A673 (cell line): ENCODE results near the gene MAML3. TPM values are rescaled to one million over a fixed set of nuclear protein-coding genes. Genes with fewer than 3 reads are reported as not detected.

ENCODE experiments used
- BruUV-seq: library from RNA; stranded (reverse); fragments of 400-500 nt; replicated peaks from 2 replicates; lab custom pipeline; 2021; lab: Mats Ljungman, UMichigan
- CTCF ChIA-PET: fragments of 300-600 bp; sonication (Branson Sonifier 250); formaldehyde crosslinking; loops from one replicate; lab custom pipeline; 2022; ENCODE audit warnings: antibody characterized with exemption; lab: Charles Lee
- POLR2A ChIA-PET: fragments of 300-600 bp; sonication (Branson Sonifier 250); formaldehyde crosslinking; loops from one replicate; lab custom pipeline; 2022; ENCODE audit warnings: antibody characterized with exemption; ENCODE audit not compliant: low non-redundant PET; lab: Charles Lee
- DNase-seq: peaks from one replicate; pipeline ENCODE4 v3.0.0-alpha.2; 2015; ENCODE audit warnings: low spot score
- H3K27ac ChIP-seq: fragments of 200-600 bp; sonication (generic); 2 replicates; pipeline ENCODE4 v1.5.1; 2016; ENCODE audit warnings: mixed run types, low read depth, mild to moderate bottlenecking, mixed read lengths, antibody characterized with exemption, low read length; ENCODE audit not compliant: poor library complexity, severe bottlenecking
- H3K27me3 ChIP-seq: fragments of 200-600 bp; sonication (generic); replicated peaks from 2 replicates; pipeline ENCODE4 v1.6.1; 2017; ENCODE audit warnings: mixed run types, low read depth, mild to moderate bottlenecking, mixed read lengths, antibody characterized with exemption, low read length; ENCODE audit not compliant: insufficient read depth, poor library complexity
- H3K36me3 ChIP-seq: fragments of 200-600 bp; sonication (generic); 2 replicates; pipeline ENCODE4 v1.6.1; 2016; ENCODE audit warnings: mixed run types, mild to moderate bottlenecking, mixed read lengths, antibody characterized with exemption, low read length; ENCODE audit not compliant: insufficient read depth, poor library complexity, severe bottlenecking
- H3K4me1 ChIP-seq: fragments of 200-600 bp; sonication (generic); 2 replicates; pipeline ENCODE4 v1.6.1; 2017; ENCODE audit warnings: mixed run types, mild to moderate bottlenecking, mixed read lengths, antibody characterized with exemption, low read length; ENCODE audit not compliant: insufficient read depth, poor library complexity, severe bottlenecking
- H3K4me3 ChIP-seq: fragments of 200-600 bp; sonication (generic); 2 replicates; pipeline ENCODE4 v1.5.1; 2016; ENCODE audit warnings: low read depth, mixed run types, mild to moderate bottlenecking, mixed read lengths, low read length; ENCODE audit not compliant: poor library complexity, severe bottlenecking
- H3K9me3 ChIP-seq: fragments of 200-600 bp; sonication (generic); 2 replicates; pipeline ENCODE4 v1.6.1; 2016; ENCODE audit warnings: mixed run types, low read depth, mild to moderate bottlenecking, mixed read lengths, antibody characterized with exemption, low read length; ENCODE audit not compliant: poor library complexity, severe bottlenecking
- EZH2 ChIP-seq: fragments of 200-600 bp; sonication (generic); IDR thresholded peaks from 2 replicates; pipeline ENCODE4 v1.6.1; 2017; ENCODE audit warnings: borderline replicate concordance, low read depth, mild to moderate bottlenecking, mixed read lengths, antibody characterized with exemption, low read length; ENCODE audit not compliant: poor library complexity, severe bottlenecking
- intact Hi-C: fragments of 100-400 bp; cut with micrococcal nuclease; formaldehyde crosslinking; loops from one replicate; pipeline ENCODE4 v1.10.0; 2022; ENCODE audit not compliant: unreplicated experiment
- total RNA-seq: library from RNA; stranded (reverse); gene quantifications from 2 replicates; pipeline ENCODE4 v1.2.3, GENCODE V29; 2021
- TF ChIP-seq, protein P1 (sequence below): fragments of 300-800, 200-600 bp; sonication (generic); conservative IDR thresholded peaks from 2 replicates; pipeline ENCODE4 v1.5.1; 2017; ENCODE audit warnings: low read depth, mild to moderate bottlenecking, antibody characterized with exemption, low read length, moderate library complexity, mixed read lengths

MAML3 gene
- total RNA-seq, 1 experiment from 2014 or later: 3.7 TPM

- CTCF ChIA-PET: no interaction called here
- no peak overlapping the region for H3K27ac ChIP-seq
- peaks cover 33% of the 10 kb centered on the region for H3K4me1 ChIP-seq
- DNase-seq: peak; percentile 42
- H3K27me3 ChIP-seq: no peaks in the 10 kb centered on the region
- H3K36me3 ChIP-seq: no peaks in the 10 kb centered on the region
- no peaks in the 10 kb centered on the region for H3K9me3 ChIP-seq
- intact Hi-C loops: no loop called here
- H3K4me3 ChIP-seq: no peak overlapping the region
- TF ChIP-seq EZH2: no peak
- TF ChIP-seq, protein P1, sequence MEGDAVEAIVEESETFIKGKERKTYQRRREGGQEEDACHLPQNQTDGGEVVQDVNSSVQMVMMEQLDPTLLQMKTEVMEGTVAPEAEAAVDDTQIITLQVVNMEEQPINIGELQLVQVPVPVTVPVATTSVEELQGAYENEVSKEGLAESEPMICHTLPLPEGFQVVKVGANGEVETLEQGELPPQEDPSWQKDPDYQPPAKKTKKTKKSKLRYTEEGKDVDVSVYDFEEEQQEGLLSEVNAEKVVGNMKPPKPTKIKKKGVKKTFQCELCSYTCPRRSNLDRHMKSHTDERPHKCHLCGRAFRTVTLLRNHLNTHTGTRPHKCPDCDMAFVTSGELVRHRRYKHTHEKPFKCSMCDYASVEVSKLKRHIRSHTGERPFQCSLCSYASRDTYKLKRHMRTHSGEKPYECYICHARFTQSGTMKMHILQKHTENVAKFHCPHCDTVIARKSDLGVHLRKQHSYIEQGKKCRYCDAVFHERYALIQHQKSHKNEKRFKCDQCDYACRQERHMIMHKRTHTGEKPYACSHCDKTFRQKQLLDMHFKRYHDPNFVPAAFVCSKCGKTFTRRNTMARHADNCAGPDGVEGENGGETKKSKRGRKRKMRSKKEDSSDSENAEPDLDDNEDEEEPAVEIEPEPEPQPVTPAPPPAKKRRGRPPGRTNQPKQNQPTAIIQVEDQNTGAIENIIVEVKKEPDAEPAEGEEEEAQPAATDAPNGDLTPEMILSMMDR: no peak
- BruUV-seq: no TSS peak
- POLR2A ChIA-PET: no interaction called here
Observed at GRCh38 chr4:139908636-139909437, 245.1 kb downstream of the MAML3 start.

DNA sequence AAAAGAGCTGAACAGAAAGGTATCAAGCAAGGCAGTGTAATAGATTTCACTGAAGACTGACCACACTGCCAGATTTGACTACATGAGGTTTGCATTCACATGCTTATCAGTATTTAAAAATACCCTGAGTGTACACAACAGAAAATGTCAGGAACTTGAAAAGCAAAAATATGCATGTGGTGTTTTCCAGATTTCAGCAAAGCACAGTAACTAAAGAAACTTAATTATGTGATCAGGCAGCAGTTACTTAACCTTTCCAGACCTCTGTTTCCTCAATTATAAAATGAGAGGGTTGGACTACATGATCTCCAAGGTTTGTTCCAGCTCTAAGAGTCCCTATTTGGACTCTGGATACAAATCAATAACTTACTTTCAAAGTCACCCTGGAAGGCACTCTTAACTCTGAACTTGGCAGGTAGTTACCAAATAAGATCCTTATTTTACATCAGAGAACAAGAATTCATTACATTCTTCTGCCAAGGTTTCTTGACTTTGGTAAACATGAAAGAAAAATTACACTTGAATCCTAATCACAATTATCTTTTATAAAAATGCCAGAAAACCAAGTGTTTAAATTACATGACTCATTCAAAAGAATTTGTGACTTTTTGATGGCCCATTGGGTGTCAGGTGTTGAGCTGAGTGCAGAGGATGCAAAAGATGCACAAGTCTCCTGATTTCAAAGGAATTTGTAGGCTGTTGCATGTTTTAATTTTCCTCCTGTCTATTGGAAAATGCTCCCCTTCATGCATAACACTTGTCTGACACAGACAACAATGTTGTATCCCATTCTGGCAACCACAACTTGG is 246.8 kb downstream of the MAML3 start:
- no peaks in the 10 kb centered on the region for H3K9me3 ChIP-seq
- POLR2A ChIA-PET: no interaction called here

DNA sequence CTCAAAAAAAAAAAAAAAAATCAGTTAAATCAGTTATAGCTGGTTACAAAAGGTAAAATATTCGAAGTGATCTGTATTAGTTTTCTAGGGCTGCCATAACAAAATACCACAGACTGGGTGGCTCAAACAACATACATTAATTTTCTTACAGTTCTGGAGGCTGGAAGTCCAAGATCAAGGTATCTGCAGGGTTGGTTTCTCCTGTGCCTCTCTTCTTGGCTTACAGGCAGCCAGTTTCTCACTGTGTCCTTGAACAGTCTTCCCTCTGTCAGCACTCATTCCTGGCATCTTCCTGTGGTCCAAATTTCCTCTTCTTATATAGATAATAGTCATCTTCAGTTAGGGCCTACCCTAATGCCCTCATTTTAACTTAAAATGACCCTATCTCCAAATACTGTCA is 248.5 kb downstream of the MAML3 start:
- no peak overlapping the region for H3K27ac ChIP-seq
- no peaks in the 10 kb centered on the region for H3K27me3 ChIP-seq
- no peak overlapping the region for H3K4me3 ChIP-seq
- DNase-seq: no peak
- H3K36me3 ChIP-seq: no peaks in the 10 kb centered on the region
- TF ChIP-seq EZH2: no peak
- TF ChIP-seq, protein P1: no peak
- BruUV-seq: no TSS peak
- intact Hi-C loops: no loop called here
- H3K4me1 ChIP-seq: peaks cover 27% of the 10 kb centered on the region
- CTCF ChIA-PET: no interaction called here
- POLR2A ChIA-PET: interaction anchor here (0.6 kb wide), 1 partner anchor 60 kb away, joined by 5 read pairs; no protein-coding TSS in a partner anchor
- H3K9me3 ChIP-seq: no peaks in the 10 kb centered on the region

More for the DNA sequence above, 246.8 kb downstream of the MAML3 start:
- H3K36me3 ChIP-seq: no peaks in the 10 kb centered on the region
- intact Hi-C loops: no loop called here
- BruUV-seq: no TSS peak
- CTCF ChIA-PET: no interaction called here
- no peaks in the 10 kb centered on the region for H3K27me3 ChIP-seq
- H3K27ac ChIP-seq: no peak overlapping the region
- peaks cover 27% of the 10 kb centered on the region for H3K4me1 ChIP-seq
- DNase-seq: no peak
- no peak for TF ChIP-seq EZH2
- TF ChIP-seq, protein P1: no peak
- H3K4me3 ChIP-seq: no peak overlapping the region
